PC-9 (cell line): ENCODE data around the gene C10orf143.

Experiments
- CTCF ChIP-seq: fragments of 200-600 bp; sonication (generic); conservative IDR thresholded peaks from 2 replicates; pipeline ENCODE4 v1.6.1; 2017; ENCODE audit warnings: mixed run types, antibody characterized with exemption, mild to moderate bottlenecking, moderate library complexity
- EZH2 ChIP-seq: fragments of 200-600 bp; sonication (generic); IDR thresholded peaks from 2 replicates; pipeline ENCODE4 v1.8.0; 2017; ENCODE audit warnings: antibody characterized with exemption, low read depth

GRCh38 chr10:130041451-130042371 lies 68.9 kb downstream of the C10orf143 start:
- TF ChIP-seq CTCF = no peak
- TF ChIP-seq EZH2 = no peak
